GM23338 (cell line): Measurements from ENCODE around the gene CENPB.

Experiments
- CREB1 ChIP-seq: fragments of 250-450 bp; sonication (Bioruptor Pico); IDR thresholded peaks from 2 replicates; pipeline ENCODE4 v1.5.0; 2020; ENCODE audit warnings: low read depth, mild to moderate bottlenecking, moderate library complexity
- EZH2 ChIP-seq: fragments of 200-600 bp; sonication (generic); IDR thresholded peaks from one replicate; pipeline ENCODE4 v1.8.0; 2017; ENCODE audit warnings: antibody characterized with exemption, mild to moderate bottlenecking, low read depth; ENCODE audit not compliant: unreplicated experiment
- EZH2phosphoT487 ChIP-seq: fragments of 200-600 bp; sonication (generic); IDR thresholded peaks from one replicate; pipeline ENCODE4 v1.8.1; 2018; ENCODE audit warnings: antibody characterized with exemption; ENCODE audit not compliant: unreplicated experiment
- JUNB ChIP-seq: IDR thresholded peaks from one replicate; pipeline ENCODE4 v1.6.1; 2016; ENCODE audit warnings: antibody characterized with exemption; ENCODE audit not compliant: unreplicated experiment
- NANOG ChIP-seq: IDR thresholded peaks from 2 replicates; pipeline ENCODE4 v1.6.1; 2016; ENCODE audit warnings: antibody characterized with exemption, borderline replicate concordance
- POLR2AphosphoS5 ChIP-seq: IDR thresholded peaks from 2 replicates; pipeline ENCODE4 v1.6.1; 2016; ENCODE audit warnings: antibody characterized with exemption, low read depth
- STAT1 ChIP-seq: IDR thresholded peaks from one replicate; pipeline ENCODE4 v1.6.1; 2016; ENCODE audit warnings: antibody characterized with exemption; ENCODE audit not compliant: unreplicated experiment
- TF ChIP-seq, protein P1 (sequence below), 2 experiments: fragments of 200-600 bp in 1 of 2; sonication (generic) in 1 of 2; conservative IDR thresholded peaks; 2 replicates each; pipeline versions ENCODE4 v1.5.1 to v1.6.1; 2016 to 2017; ENCODE audit warnings: antibody characterized with exemption in 2 of 2, low read depth in 2 of 2, mild to moderate bottlenecking in 2 of 2, moderate library complexity in 1 of 2
- TF ChIP-seq, protein P2 (sequence below): IDR thresholded peaks from 2 replicates; pipeline ENCODE4 v1.6.1; 2016; ENCODE audit warnings: antibody characterized with exemption
- TF ChIP-seq, protein P3 (sequence below): IDR thresholded peaks from one replicate; pipeline ENCODE4 v1.6.1; 2018; ENCODE audit warnings: antibody characterized with exemption; ENCODE audit not compliant: unreplicated experiment

DNA sequence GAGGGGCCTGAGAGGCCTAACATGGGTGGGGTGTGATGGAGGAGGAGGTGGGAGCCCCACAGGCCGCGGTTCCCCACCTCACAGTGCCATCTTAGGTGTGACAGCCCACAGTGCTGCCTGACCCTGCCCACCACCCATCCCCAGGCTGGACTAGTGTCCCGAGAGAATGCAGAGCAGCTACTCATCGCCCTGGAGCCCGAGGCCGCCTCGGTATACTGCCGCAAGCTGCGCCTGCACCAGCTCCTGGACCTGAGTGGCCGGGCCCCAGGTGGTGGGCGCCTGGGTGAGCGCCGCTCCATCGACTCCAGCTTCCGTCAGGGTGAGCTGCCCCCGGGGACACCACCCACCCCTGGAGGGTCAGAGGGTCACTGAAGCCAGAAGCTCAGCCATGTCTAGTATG is 38.5 kb downstream of the CENPB start:
- TF ChIP-seq, protein P1, sequence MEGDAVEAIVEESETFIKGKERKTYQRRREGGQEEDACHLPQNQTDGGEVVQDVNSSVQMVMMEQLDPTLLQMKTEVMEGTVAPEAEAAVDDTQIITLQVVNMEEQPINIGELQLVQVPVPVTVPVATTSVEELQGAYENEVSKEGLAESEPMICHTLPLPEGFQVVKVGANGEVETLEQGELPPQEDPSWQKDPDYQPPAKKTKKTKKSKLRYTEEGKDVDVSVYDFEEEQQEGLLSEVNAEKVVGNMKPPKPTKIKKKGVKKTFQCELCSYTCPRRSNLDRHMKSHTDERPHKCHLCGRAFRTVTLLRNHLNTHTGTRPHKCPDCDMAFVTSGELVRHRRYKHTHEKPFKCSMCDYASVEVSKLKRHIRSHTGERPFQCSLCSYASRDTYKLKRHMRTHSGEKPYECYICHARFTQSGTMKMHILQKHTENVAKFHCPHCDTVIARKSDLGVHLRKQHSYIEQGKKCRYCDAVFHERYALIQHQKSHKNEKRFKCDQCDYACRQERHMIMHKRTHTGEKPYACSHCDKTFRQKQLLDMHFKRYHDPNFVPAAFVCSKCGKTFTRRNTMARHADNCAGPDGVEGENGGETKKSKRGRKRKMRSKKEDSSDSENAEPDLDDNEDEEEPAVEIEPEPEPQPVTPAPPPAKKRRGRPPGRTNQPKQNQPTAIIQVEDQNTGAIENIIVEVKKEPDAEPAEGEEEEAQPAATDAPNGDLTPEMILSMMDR (conservative IDR thresholded peaks at IDR 0.05; ENCODE audit: low read depth in 2 of 2), result no peak
- TF ChIP-seq JUNB (no peak), POLR2AphosphoS5 (no peak), EZH2phosphoT487 (no peak), STAT1 (no peak), EZH2 (no peak), CREB1 (CRISPR knock-in tag) (no peak), NANOG (no peak)
- TF ChIP-seq, protein P2, sequence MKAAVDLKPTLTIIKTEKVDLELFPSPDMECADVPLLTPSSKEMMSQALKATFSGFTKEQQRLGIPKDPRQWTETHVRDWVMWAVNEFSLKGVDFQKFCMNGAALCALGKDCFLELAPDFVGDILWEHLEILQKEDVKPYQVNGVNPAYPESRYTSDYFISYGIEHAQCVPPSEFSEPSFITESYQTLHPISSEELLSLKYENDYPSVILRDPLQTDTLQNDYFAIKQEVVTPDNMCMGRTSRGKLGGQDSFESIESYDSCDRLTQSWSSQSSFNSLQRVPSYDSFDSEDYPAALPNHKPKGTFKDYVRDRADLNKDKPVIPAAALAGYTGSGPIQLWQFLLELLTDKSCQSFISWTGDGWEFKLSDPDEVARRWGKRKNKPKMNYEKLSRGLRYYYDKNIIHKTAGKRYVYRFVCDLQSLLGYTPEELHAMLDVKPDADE, result no peak
- TF ChIP-seq, protein P3, sequence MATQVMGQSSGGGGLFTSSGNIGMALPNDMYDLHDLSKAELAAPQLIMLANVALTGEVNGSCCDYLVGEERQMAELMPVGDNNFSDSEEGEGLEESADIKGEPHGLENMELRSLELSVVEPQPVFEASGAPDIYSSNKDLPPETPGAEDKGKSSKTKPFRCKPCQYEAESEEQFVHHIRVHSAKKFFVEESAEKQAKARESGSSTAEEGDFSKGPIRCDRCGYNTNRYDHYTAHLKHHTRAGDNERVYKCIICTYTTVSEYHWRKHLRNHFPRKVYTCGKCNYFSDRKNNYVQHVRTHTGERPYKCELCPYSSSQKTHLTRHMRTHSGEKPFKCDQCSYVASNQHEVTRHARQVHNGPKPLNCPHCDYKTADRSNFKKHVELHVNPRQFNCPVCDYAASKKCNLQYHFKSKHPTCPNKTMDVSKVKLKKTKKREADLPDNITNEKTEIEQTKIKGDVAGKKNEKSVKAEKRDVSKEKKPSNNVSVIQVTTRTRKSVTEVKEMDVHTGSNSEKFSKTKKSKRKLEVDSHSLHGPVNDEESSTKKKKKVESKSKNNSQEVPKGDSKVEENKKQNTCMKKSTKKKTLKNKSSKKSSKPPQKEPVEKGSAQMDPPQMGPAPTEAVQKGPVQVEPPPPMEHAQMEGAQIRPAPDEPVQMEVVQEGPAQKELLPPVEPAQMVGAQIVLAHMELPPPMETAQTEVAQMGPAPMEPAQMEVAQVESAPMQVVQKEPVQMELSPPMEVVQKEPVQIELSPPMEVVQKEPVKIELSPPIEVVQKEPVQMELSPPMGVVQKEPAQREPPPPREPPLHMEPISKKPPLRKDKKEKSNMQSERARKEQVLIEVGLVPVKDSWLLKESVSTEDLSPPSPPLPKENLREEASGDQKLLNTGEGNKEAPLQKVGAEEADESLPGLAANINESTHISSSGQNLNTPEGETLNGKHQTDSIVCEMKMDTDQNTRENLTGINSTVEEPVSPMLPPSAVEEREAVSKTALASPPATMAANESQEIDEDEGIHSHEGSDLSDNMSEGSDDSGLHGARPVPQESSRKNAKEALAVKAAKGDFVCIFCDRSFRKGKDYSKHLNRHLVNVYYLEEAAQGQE, result no peak
